ENCODE measurements around the gene TRIO.

The TRIO gene

GRCh38 chr5:14382640-14383039, 239.5 kb downstream of the TRIO start:
- H4K8ac ChIP-seq (ENCODE audit: low read depth, low read length) = no peak overlapping the region
- no peak overlapping the region for H3K4ac ChIP-seq (ENCODE audit: low read depth, low read length)
- no peaks in the 10 kb centered on the region for H3K79me1 ChIP-seq (ENCODE audit: low read length)
- H2BK5ac ChIP-seq (ENCODE audit: low read depth, low read length, poor library complexity) = no peak overlapping the region
- no peak for DNase-seq
- H3K36me3 ChIP-seq (ENCODE audit: control insufficient read depth in 1 of 2, insufficient read depth in 2 of 2, low read length in 2 of 2) = peaks cover 49 to 58% of the 10 kb centered on the region in 2 experiments
- no peak overlapping the region for H4K91ac ChIP-seq (ENCODE audit: low read depth, low read length)
- no peaks in the 10 kb centered on the region for H3K79me2 ChIP-seq (ENCODE audit: control insufficient read depth, insufficient read depth, low read length, poor library complexity)
- H4K12ac ChIP-seq (ENCODE audit: low read depth, low read length) = no peak overlapping the region
- H2BK12ac ChIP-seq (ENCODE audit: low read length) = no peak overlapping the region
- no peak overlapping the region for H3K18ac ChIP-seq (ENCODE audit: low read length)
- no peaks in the 10 kb centered on the region for H3K27me3 ChIP-seq (ENCODE audit: insufficient read depth, low read length)
- no peak overlapping the region for H3K23ac ChIP-seq (ENCODE audit: low read length)
- no peak overlapping the region for H2AK5ac ChIP-seq (ENCODE audit: low read length)
- H3K4me1 ChIP-seq (ENCODE audit: control insufficient read depth in 1 of 2, insufficient read depth in 2 of 2, low read length in 2 of 2) = no peaks in the 10 kb centered on the region
- H3K14ac ChIP-seq (ENCODE audit: low read length) = no peak overlapping the region
- H3K9me3 ChIP-seq (ENCODE audit: insufficient read depth, low read depth, low read length) = no peaks in the 10 kb centered on the region
- H3K27ac ChIP-seq (ENCODE audit: low read depth, low read length) = no peak overlapping the region
- no peak overlapping the region for H2AFZ ChIP-seq (ENCODE audit: insufficient read depth, low read length, poor library complexity)
- H3K4me2 ChIP-seq (ENCODE audit: low read length) = no peak overlapping the region
- H3K9ac ChIP-seq (ENCODE audit: low read length) = no peak overlapping the region
- WGBS (ENCODE audit: extremely low coverage, insufficient coverage, insufficient read length) = no CpG with 5 or more reads among the region's 4 CpGs
- no peak overlapping the region for H2BK120ac ChIP-seq (ENCODE audit: insufficient read depth, low read length, poor library complexity)
- no peak overlapping the region for H3K4me3 ChIP-seq (ENCODE audit: low read depth, low read length)

DNA sequence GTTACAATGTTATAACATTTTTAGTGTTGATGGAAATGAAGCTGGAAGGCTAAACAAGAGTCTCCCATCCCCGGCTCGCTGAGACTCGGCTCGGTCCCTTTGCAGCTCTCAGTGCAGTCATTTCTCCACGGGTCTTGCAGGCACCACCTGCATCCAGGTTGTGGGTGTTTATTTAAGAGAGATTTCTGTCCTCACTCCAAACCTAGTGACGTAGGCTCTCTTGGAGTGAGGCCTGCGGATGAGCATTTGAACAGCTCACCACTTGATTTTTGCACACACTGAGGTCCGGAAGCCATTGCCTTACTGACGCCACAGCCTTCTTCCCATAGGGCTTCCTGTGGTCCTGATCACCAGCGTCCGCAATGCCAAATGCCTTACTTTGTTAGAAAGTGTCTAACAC, 240.8 kb downstream of the TRIO start:
- no peak overlapping the region for H4K12ac ChIP-seq (ENCODE audit: low read depth, low read length)
- H3K9ac ChIP-seq (ENCODE audit: low read length) = no peak overlapping the region
- H3K79me1 ChIP-seq (ENCODE audit: low read length) = no peaks in the 10 kb centered on the region
- H4K91ac ChIP-seq (ENCODE audit: low read depth, low read length) = no peak overlapping the region
- H3K36me3 ChIP-seq (ENCODE audit: control insufficient read depth in 1 of 2, insufficient read depth in 2 of 2, low read length in 2 of 2) = peaks cover 46 to 54% of the 10 kb centered on the region in 2 experiments
- no peak overlapping the region for H3K18ac ChIP-seq (ENCODE audit: low read length)
- WGBS (ENCODE audit: extremely low coverage, insufficient coverage, insufficient read length) = no CpG with 5 or more reads among the region's 11 CpGs
- no peak overlapping the region for H2BK12ac ChIP-seq (ENCODE audit: low read length)
- H3K14ac ChIP-seq (ENCODE audit: low read length) = no peak overlapping the region
- H3K27me3 ChIP-seq (ENCODE audit: insufficient read depth, low read length) = no peaks in the 10 kb centered on the region
- H2BK5ac ChIP-seq (ENCODE audit: low read depth, low read length, poor library complexity) = no peak overlapping the region
- H3K27ac ChIP-seq (ENCODE audit: low read depth, low read length) = no peak overlapping the region
- no peak overlapping the region for H2AK5ac ChIP-seq (ENCODE audit: low read length)
- H4K8ac ChIP-seq (ENCODE audit: low read depth, low read length) = no peak overlapping the region
- H3K4me1 ChIP-seq (ENCODE audit: control insufficient read depth in 1 of 2, insufficient read depth in 2 of 2, low read length in 2 of 2) = no peaks in the 10 kb centered on the region
- no peak overlapping the region for H3K4ac ChIP-seq (ENCODE audit: low read depth, low read length)
- no peak overlapping the region for H2BK120ac ChIP-seq (ENCODE audit: insufficient read depth, low read length, poor library complexity)
- H3K9me3 ChIP-seq (ENCODE audit: insufficient read depth, low read depth, low read length) = no peaks in the 10 kb centered on the region
- no peak overlapping the region for H3K23ac ChIP-seq (ENCODE audit: low read length)
- H2AFZ ChIP-seq (ENCODE audit: insufficient read depth, low read length, poor library complexity) = no peak overlapping the region
- DNase-seq = no peak
- H3K4me3 ChIP-seq (ENCODE audit: low read depth, low read length) = no peak overlapping the region
- no peaks in the 10 kb centered on the region for H3K79me2 ChIP-seq (ENCODE audit: control insufficient read depth, insufficient read depth, low read length, poor library complexity)
- no peak overlapping the region for H3K4me2 ChIP-seq (ENCODE audit: low read length)

DNA sequence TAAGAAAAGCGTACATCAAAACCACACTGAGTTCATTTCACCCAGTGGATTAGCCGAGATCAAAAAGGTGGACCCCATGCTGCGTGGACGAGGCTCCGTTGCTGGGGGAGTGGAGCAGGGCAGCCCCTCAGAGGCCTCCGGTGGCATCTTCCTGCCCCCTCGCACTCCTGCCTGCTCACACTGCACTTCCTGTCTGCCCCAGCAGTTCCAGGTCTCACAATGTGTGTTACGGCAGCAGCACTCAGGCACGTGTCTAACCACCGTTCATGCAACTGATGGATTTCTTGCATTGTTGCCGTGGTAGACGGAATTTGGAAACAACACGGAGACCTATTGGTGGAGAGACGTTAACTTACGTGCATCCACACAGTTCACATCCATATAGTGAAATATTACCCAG, 241.9 kb downstream of the TRIO start:
- H3K9me3 ChIP-seq (ENCODE audit: insufficient read depth, low read depth, low read length) = no peaks in the 10 kb centered on the region
- no peak overlapping the region for H3K4me2 ChIP-seq (ENCODE audit: low read length)
- DNase-seq = no peak
- no peaks in the 10 kb centered on the region for H3K79me2 ChIP-seq (ENCODE audit: control insufficient read depth, insufficient read depth, low read length, poor library complexity)
- no peak overlapping the region for H2AFZ ChIP-seq (ENCODE audit: insufficient read depth, low read length, poor library complexity)
- H3K79me1 ChIP-seq (ENCODE audit: low read length) = no peaks in the 10 kb centered on the region
- no peak overlapping the region for H3K23ac ChIP-seq (ENCODE audit: low read length)
- H3K9ac ChIP-seq (ENCODE audit: low read length) = no peak overlapping the region
- no peaks in the 10 kb centered on the region for H3K4me1 ChIP-seq (ENCODE audit: control insufficient read depth in 1 of 2, insufficient read depth in 2 of 2, low read length in 2 of 2)
- no CpG with 5 or more reads among the region's 15 CpGs for WGBS (ENCODE audit: extremely low coverage, insufficient coverage, insufficient read length)
- no peaks in the 10 kb centered on the region for H3K27me3 ChIP-seq (ENCODE audit: insufficient read depth, low read length)
- no peak overlapping the region for H2BK120ac ChIP-seq (ENCODE audit: insufficient read depth, low read length, poor library complexity)
- H4K8ac ChIP-seq (ENCODE audit: low read depth, low read length) = no peak overlapping the region
- no peak overlapping the region for H3K18ac ChIP-seq (ENCODE audit: low read length)
- H3K4ac ChIP-seq (ENCODE audit: low read depth, low read length) = no peak overlapping the region
- H3K27ac ChIP-seq (ENCODE audit: low read depth, low read length) = no peak overlapping the region
- H3K4me3 ChIP-seq (ENCODE audit: low read depth, low read length) = no peak overlapping the region
- no peak overlapping the region for H2AK5ac ChIP-seq (ENCODE audit: low read length)
- peaks cover 41 to 52% of the 10 kb centered on the region in 2 experiments for H3K36me3 ChIP-seq (ENCODE audit: control insufficient read depth in 1 of 2, insufficient read depth in 2 of 2, low read length in 2 of 2)
- no peak overlapping the region for H2BK12ac ChIP-seq (ENCODE audit: low read length)
- no peak overlapping the region for H3K14ac ChIP-seq (ENCODE audit: low read length)
- H2BK5ac ChIP-seq (ENCODE audit: low read depth, low read length, poor library complexity) = no peak overlapping the region
- no peak overlapping the region for H4K12ac ChIP-seq (ENCODE audit: low read depth, low read length)
- H4K91ac ChIP-seq (ENCODE audit: low read depth, low read length) = no peak overlapping the region

- no peak overlapping the region for H3K9ac ChIP-seq (ENCODE audit: low read length)
- H4K12ac ChIP-seq (ENCODE audit: low read depth, low read length) = no peak overlapping the region
- no peak overlapping the region for H2BK12ac ChIP-seq (ENCODE audit: low read length)
- H3K27ac ChIP-seq (ENCODE audit: low read depth, low read length) = no peak overlapping the region
- H2BK120ac ChIP-seq (ENCODE audit: insufficient read depth, low read length, poor library complexity) = no peak overlapping the region
- H3K79me2 ChIP-seq (ENCODE audit: control insufficient read depth, insufficient read depth, low read length, poor library complexity) = no peaks in the 10 kb centered on the region
- H2AFZ ChIP-seq (ENCODE audit: insufficient read depth, low read length, poor library complexity) = no peak overlapping the region
- no peaks in the 10 kb centered on the region for H3K9me3 ChIP-seq (ENCODE audit: insufficient read depth, low read depth, low read length)
- no peak for DNase-seq
- no peak overlapping the region for H2BK5ac ChIP-seq (ENCODE audit: low read depth, low read length, poor library complexity)
- H3K4ac ChIP-seq (ENCODE audit: low read depth, low read length) = no peak overlapping the region
- H4K8ac ChIP-seq (ENCODE audit: low read depth, low read length) = no peak overlapping the region
- no peak overlapping the region for H3K4me3 ChIP-seq (ENCODE audit: low read depth, low read length)
- no peak overlapping the region for H3K4me2 ChIP-seq (ENCODE audit: low read length)
- peaks cover 35 to 49% of the 10 kb centered on the region in 2 experiments for H3K36me3 ChIP-seq (ENCODE audit: control insufficient read depth in 1 of 2, insufficient read depth in 2 of 2, low read length in 2 of 2)
- H3K27me3 ChIP-seq (ENCODE audit: insufficient read depth, low read length) = no peaks in the 10 kb centered on the region
- no peak overlapping the region for H3K23ac ChIP-seq (ENCODE audit: low read length)
- H3K4me1 ChIP-seq (ENCODE audit: control insufficient read depth in 1 of 2, insufficient read depth in 2 of 2, low read length in 2 of 2) = no peaks in the 10 kb centered on the region
- no peak overlapping the region for H2AK5ac ChIP-seq (ENCODE audit: low read length)
- no peak overlapping the region for H3K14ac ChIP-seq (ENCODE audit: low read length)
- H4K91ac ChIP-seq (ENCODE audit: low read depth, low read length) = no peak overlapping the region
- H3K18ac ChIP-seq (ENCODE audit: low read length) = no peak overlapping the region
- WGBS (ENCODE audit: extremely low coverage, insufficient coverage, insufficient read length) = no CpG with 5 or more reads among the region's 16 CpGs
- no peaks in the 10 kb centered on the region for H3K79me1 ChIP-seq (ENCODE audit: low read length)
These were observed 243.9 kb downstream of the TRIO start for GRCh38 chr5:14386884-14387624.

Measured in trophoblast cell (in vitro differentiated cells and primary cell).